Measurements from ENCODE around the gene THAP3.

- no peak for TF ChIP-seq CTCF (IDR thresholded peaks at IDR 0.05; ENCODE audit: low read length)
- no peak for TF ChIP-seq EZH2 (optimal IDR thresholded peaks at IDR 0.05; ENCODE audit: low read depth, low read length)
- no peak for TF ChIP-seq EZH2phosphoT487 (IDR thresholded peaks at IDR 0.05; ENCODE audit: low read length)
These were observed 10.7 kb downstream of the THAP3 start for GRCh38 chr1:6635161-6635909.
